MM.1S (cell line): Measurements from ENCODE around the gene AFAP1.

Experiments
- DNase-seq: peaks from one replicate; pipeline ENCODE4 v3.0.0-alpha.2; 2015
- H2AFZ ChIP-seq: fragments of 300-600 bp; sonication (generic); 2 replicates; pipeline ENCODE4 v1.6.0; 2016; ENCODE audit warnings: antibody characterized with exemption, low read length
- H3F3A ChIP-seq: fragments of 300-600 bp; sonication (generic); 2 replicates; pipeline ENCODE4 v1.6.1; 2016; ENCODE audit warnings: mild to moderate bottlenecking, antibody characterized with exemption, low read length, moderate library complexity, mixed read lengths; ENCODE audit not compliant: insufficient read depth
- H3K27ac ChIP-seq: fragments of 300-600 bp; sonication (generic); 2 replicates; pipeline ENCODE4 v1.5.1; 2016; ENCODE audit warnings: mild to moderate bottlenecking, low read length
- H3K27me3 ChIP-seq: fragments of 300-600 bp; sonication (generic); replicated peaks from 2 replicates; pipeline ENCODE4 v1.6.0; 2016; ENCODE audit warnings: low read length; ENCODE audit not compliant: insufficient read depth
- H3K36me3 ChIP-seq: fragments of 300-600 bp; sonication (generic); replicated peaks from 2 replicates; pipeline ENCODE4 v1.6.1; 2016; ENCODE audit warnings: mild to moderate bottlenecking, low read length, mixed read lengths; ENCODE audit not compliant: insufficient read depth
- H3K4me1 ChIP-seq: fragments of 300-600 bp; sonication (generic); 2 replicates; pipeline ENCODE4 v1.6.1; 2016; ENCODE audit warnings: low read length, mixed read lengths
- H3K4me2 ChIP-seq: fragments of 300-600 bp; sonication (generic); 2 replicates; pipeline ENCODE4 v1.6.0; 2016; ENCODE audit warnings: low read depth, low read length
- H3K4me3 ChIP-seq: fragments of 300-600 bp; sonication (generic); 2 replicates; pipeline ENCODE4 v1.5.1; 2016; ENCODE audit warnings: low read length, mixed read lengths
- H3K79me2 ChIP-seq: fragments of 300-600 bp; sonication (generic); 2 replicates; pipeline ENCODE4 v1.6.1; 2016; ENCODE audit warnings: mixed run types, low read length, mixed read lengths
- H3K9ac ChIP-seq: fragments of 300-600 bp; sonication (generic); 2 replicates; pipeline ENCODE4 v1.6.1; 2016; ENCODE audit warnings: low read length, mixed read lengths
- H3K9me2 ChIP-seq: fragments of 300-600 bp; sonication (generic); replicated peaks from 2 replicates; pipeline ENCODE4 v1.6.1; 2016; ENCODE audit warnings: mild to moderate bottlenecking, low read length, mixed read lengths; ENCODE audit not compliant: insufficient read depth
- H3K9me3 ChIP-seq: fragments of 300-600 bp; sonication (generic); replicated peaks from 2 replicates; pipeline ENCODE4 v1.6.1; 2016; ENCODE audit warnings: mild to moderate bottlenecking, low read length, mixed read lengths; ENCODE audit not compliant: insufficient read depth
- H4K20me1 ChIP-seq: fragments of 300-600 bp; sonication (generic); 2 replicates; pipeline ENCODE4 v1.6.1; 2016; ENCODE audit warnings: mild to moderate bottlenecking, low read length, moderate library complexity, mixed read lengths; ENCODE audit not compliant: insufficient read depth
- CTCF ChIP-seq: fragments of 300-600 bp; sonication (generic); IDR thresholded peaks from 2 replicates; pipeline ENCODE4 v1.5.1; 2016; ENCODE audit warnings: antibody characterized with exemption, low read length, mixed read lengths
- EZH2 ChIP-seq: fragments of 300-600 bp; sonication (generic); optimal IDR thresholded peaks from 2 replicates; pipeline ENCODE3; 2017; ENCODE audit warnings: low read depth, mild to moderate bottlenecking, antibody characterized with exemption, low read length, mixed read lengths
- EZH2phosphoT487 ChIP-seq: fragments of 300-600 bp; sonication (generic); IDR thresholded peaks from 2 replicates; pipeline ENCODE4 v1.6.1; 2018; ENCODE audit warnings: antibody characterized with exemption, low read length

Gene AFAP1

GRCh38 chr4:7966281-7967062 lies 26.8 kb upstream of the AFAP1 start:
- Histone ChIP-seq H3K4me1 (no peaks in the 10 kb centered on the region), H3K9me2 (no peaks in the 10 kb centered on the region), H3K4me2 (no peak overlapping the region), H4K20me1 (no peaks in the 10 kb centered on the region), H3K9me3 (no peaks in the 10 kb centered on the region), H3K27ac (no peak overlapping the region), H3K27me3 (peaks cover 81% of the 10 kb centered on the region), H3F3A (no peaks in the 10 kb centered on the region), H2AFZ (no peak overlapping the region), H3K9ac (no peak overlapping the region), H3K79me2 (no peaks in the 10 kb centered on the region), H3K36me3 (no peaks in the 10 kb centered on the region), H3K4me3 (no peak overlapping the region)
- DNase-seq, result no peak
- TF ChIP-seq CTCF (no peak), EZH2 (no peak), EZH2phosphoT487 (no peak)

GRCh38 chr4:7964890-7965662 lies 25.4 kb upstream of the AFAP1 start:
- no peaks in the 10 kb centered on the region for H3K9me3 ChIP-seq
- no peaks in the 10 kb centered on the region for H3F3A ChIP-seq
- no peaks in the 10 kb centered on the region for H3K79me2 ChIP-seq
- H3K36me3 ChIP-seq, result no peaks in the 10 kb centered on the region
- H3K4me2 ChIP-seq, result no peak overlapping the region
- no peak overlapping the region for H3K27ac ChIP-seq
- H2AFZ ChIP-seq, result no peak overlapping the region
- H3K27me3 ChIP-seq, result peaks cover 92% of the 10 kb centered on the region
- no peak overlapping the region for H3K4me3 ChIP-seq
- H3K9me2 ChIP-seq, result no peaks in the 10 kb centered on the region
- H3K9ac ChIP-seq, result no peak overlapping the region
- H4K20me1 ChIP-seq, result no peaks in the 10 kb centered on the region
- DNase-seq, result no peak
- no peak for TF ChIP-seq EZH2
- TF ChIP-seq CTCF, result no peak
- no peak for TF ChIP-seq EZH2phosphoT487
- no peaks in the 10 kb centered on the region for H3K4me1 ChIP-seq

- no peak for DNase-seq
- H2AFZ ChIP-seq, result no peak overlapping the region
- TF ChIP-seq EZH2, result no peak
- TF ChIP-seq CTCF, result no peak
- no peak for TF ChIP-seq EZH2phosphoT487
- no peaks in the 10 kb centered on the region for H4K20me1 ChIP-seq
- H3K4me1 ChIP-seq, result no peaks in the 10 kb centered on the region
- no peak overlapping the region for H3K4me3 ChIP-seq
- H3K9ac ChIP-seq, result no peak overlapping the region
- no peaks in the 10 kb centered on the region for H3K9me2 ChIP-seq
- H3K9me3 ChIP-seq, result no peaks in the 10 kb centered on the region
- no peaks in the 10 kb centered on the region for H3F3A ChIP-seq
- H3K27ac ChIP-seq, result no peak overlapping the region
- H3K4me2 ChIP-seq, result no peak overlapping the region
- peaks cover 90% of the 10 kb centered on the region for H3K27me3 ChIP-seq
- H3K79me2 ChIP-seq, result no peaks in the 10 kb centered on the region
- no peaks in the 10 kb centered on the region for H3K36me3 ChIP-seq
Observed at GRCh38 chr4:7964459-7964858, 24.8 kb upstream of the AFAP1 start.
